Measurements from ENCODE around the gene SEMA3D.

DNA sequence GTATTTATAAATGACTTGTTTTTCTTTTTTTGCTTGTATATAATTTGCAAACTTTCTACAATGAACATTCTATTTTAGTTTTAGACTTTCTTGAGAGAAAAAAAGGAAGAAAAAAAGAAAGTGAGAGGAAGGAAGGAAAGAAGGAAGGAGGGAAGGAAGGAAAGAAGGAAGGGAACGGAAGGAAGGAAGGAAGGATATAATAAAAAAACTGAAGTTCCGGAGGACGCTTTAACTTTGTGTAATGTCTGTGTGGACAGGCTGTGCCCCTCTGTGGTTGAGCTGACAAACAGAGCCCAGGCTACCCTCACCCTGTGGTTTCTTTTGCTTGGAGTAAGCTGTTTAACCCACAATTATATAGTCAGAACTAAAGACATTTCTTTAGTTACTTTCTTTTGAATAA, 108.7 kb downstream of the SEMA3D start:
- TF ChIP-seq, protein P1, sequence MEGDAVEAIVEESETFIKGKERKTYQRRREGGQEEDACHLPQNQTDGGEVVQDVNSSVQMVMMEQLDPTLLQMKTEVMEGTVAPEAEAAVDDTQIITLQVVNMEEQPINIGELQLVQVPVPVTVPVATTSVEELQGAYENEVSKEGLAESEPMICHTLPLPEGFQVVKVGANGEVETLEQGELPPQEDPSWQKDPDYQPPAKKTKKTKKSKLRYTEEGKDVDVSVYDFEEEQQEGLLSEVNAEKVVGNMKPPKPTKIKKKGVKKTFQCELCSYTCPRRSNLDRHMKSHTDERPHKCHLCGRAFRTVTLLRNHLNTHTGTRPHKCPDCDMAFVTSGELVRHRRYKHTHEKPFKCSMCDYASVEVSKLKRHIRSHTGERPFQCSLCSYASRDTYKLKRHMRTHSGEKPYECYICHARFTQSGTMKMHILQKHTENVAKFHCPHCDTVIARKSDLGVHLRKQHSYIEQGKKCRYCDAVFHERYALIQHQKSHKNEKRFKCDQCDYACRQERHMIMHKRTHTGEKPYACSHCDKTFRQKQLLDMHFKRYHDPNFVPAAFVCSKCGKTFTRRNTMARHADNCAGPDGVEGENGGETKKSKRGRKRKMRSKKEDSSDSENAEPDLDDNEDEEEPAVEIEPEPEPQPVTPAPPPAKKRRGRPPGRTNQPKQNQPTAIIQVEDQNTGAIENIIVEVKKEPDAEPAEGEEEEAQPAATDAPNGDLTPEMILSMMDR (IDR thresholded peaks at IDR 0.05): no peak
- no peak for TF ChIP-seq EZH2 (IDR thresholded peaks at IDR 0.05; ENCODE audit: borderline replicate concordance, insufficient read depth, low read depth, low read length, poor library complexity, severe bottlenecking)

Measured in B cell (primary cell).